H4 (cell line): ENCODE data around the gene CNTLN. TPM values are rescaled to one million over a fixed set of nuclear protein-coding genes. Genes with fewer than 3 reads are reported as not detected.
A peak's percentile ranks its signal among the peaks of the same experiment; 100 is the strongest.
"Not testable (repeated sequence)": the region's sequence is repeated elsewhere in the genome, so short reads cannot be mapped to it uniquely, and the experiment has no call there.

Experiments used
- DNase-seq: peaks from one replicate; pipeline ENCODE4 v3.0.0-alpha.2; 2015; ENCODE audit warnings: low spot score
- total RNA-seq: library from RNA; depleted of rRNA; stranded (reverse); fragments of >200 nt; shearing (Covaris generic); gene quantifications from 2 replicates; pipeline ENCODE4 v1.2.3, GENCODE V29; 2014

The CNTLN gene
- total RNA-seq, 1 experiment from 2014 or later: 5.6 TPM

- DNase-seq: no peak
These were observed 374.9 kb downstream of the CNTLN start for GRCh38 chr9:17509701-17510100.

DNA sequence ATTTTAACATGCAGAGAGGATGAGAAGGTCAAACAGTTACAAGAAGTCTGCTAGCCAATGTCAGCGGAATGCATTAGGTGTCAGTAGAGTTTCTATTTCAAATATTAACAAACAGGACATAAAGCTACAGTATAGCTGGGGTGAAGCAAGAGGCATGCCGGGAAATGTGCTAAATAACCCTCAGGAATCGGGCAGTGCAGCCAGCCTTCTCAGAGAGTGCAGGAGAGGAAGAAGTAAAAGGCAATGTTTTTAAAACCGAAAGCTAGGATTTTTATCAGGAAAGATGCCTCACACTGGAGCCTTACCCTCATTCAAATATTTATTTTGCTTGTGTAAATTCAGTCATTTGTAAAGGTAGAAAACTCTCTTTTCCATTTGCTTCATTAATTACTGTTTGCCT, 384.9 kb downstream of the CNTLN start:
- DNase-seq: no peak

DNA sequence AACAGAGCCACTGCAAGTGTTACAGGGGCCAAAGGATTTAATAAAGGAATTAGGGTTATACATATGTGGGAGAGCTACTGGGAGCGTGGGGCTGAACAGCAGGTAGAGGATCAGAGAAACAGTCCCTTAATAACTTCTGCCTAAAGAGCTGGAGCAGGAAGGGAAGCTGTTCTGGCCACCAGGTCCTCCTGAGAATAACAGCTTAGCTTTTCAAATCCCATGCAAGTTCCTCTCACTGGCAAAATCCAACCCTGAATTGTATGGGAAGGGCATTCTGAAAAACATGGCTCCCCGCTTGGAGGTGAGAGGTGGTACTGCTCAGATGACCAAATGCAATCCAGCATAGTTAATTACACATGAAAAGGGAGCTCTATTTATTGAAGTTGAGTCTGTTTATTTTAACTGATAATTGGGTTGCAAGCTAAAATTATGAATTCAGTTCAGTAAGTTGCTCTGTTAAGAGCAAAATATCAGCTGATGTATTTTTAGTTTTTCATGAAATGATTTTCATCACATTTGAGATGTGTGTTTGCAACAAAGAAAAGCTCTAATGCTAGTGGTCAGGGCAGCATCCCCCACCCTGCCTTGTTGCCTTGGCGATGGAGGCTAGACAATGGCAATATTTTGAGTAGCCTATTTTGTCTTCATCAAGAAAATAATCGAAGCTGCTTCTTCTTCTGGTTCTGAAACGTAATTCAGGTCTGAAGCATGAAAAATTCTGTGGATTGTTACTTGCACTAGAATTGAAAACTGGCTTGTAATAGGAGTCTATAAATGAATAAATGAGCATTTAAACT, 385.6 kb downstream of the CNTLN start:
- DNase-seq: no peak

DNA sequence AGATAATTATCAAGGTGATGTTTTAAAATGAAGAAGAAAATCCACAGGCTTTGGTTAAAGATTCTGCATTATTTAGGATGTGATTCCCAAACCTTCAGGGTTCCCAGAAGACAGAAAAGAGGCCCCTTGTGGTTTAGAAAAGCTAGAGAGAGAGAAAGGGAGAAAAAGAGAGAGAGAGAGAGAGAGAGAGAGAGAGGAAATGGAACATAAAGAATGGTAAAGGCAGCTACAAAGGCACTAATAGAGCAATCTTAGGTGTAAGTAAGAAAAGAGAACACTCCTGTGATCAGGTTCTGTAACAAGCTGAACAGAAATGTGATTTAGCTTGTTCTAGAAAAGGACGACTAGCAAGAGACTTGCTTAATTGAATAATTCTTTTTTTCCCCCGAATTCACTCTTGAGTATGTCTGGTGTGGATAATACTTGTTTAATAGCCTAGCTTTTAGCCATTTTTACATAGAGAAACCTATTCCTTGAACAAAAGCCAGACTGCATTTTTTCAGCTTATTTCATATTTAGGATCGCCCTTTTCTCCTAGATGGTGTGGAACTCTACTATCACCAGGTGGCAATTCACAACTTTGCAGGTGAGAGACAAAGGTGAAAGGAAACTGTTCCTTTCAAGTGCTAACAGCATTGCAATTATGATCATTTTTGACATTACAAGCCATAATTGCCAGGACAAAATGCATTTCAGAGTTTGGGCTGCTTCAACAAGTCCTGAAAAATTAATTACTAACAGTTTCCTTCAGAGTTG, 386.4 kb downstream of the CNTLN start:
- DNase-seq: no peak

GRCh38 chr9:17526726-17527125, 391.9 kb downstream of the CNTLN start:
- not testable (repeated sequence) for DNase-seq

DNA sequence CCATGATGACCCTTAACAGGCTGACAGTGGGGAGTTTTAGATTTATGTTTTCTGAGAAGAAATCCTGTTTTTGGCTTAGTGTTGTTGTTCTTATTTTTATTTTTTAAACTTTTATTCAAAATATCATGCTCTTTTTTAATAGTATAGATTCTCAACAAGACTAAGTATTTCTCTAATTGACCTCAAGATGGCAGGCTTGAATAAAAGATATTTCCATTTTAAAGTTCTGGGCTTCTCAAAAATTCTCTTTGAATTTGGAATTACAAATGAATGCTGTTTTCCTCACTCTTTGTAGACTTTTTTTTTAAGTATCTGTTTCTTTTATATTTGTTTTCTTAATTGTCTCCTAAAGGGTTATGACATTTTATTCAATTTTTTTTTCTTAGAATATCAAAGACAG, 394.0 kb downstream of the CNTLN start:
- no peak for DNase-seq

GRCh38 chr9:17531642-17532254, 396.9 kb downstream of the CNTLN start:
- peak; percentile 16 for DNase-seq

DNA sequence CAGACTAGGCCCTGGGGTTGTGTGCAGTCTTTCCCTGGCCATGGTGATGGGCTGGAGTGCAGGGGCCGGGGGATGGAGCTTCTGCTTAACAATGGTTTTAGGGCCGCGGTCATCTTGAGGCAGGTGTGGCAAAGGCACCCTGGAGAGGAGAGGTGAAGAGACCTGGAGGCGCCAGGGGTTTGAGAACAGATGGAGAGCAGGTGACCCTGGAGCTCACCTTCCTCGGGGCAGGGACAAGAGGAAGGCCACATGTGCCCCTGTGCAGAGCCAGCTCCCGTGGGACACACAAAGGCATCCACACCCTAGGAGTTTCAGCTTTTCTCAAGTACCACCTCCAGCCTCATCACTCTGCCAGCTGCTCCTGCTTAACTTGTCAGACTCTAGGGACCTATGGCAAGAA, 397.6 kb downstream of the CNTLN start:
- no peak for DNase-seq

GRCh38 chr9:17535176-17535575, 400.3 kb downstream of the CNTLN start:
- no peak for DNase-seq

- no peak for DNase-seq
These were observed 401.2 kb downstream of the CNTLN start for GRCh38 chr9:17536027-17536426.

DNA sequence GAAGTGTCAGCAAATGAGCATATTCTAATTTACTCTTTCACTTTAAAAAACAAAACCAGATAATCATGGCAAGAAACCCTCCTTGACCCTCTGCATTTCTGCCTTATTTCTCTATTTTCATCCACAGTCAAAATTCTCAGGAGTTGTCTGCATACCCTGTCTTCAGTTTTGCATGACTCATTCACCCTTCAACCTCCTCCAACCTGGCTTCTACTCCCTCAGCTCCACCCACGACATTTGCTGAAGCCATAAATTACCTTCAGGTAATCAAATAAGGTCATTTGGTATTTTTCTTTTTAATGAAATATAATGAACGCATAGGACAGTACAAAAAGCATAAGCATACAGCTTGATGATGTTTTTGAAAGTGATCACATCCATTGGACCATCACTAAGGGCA, 416.2 kb downstream of the CNTLN start:
- DNase-seq: no peak
